A549 treated with CORT108297 at 1 μM for 4 hours (cell line): ENCODE results near the gene SLC14A1. TPM values are rescaled to one million over a fixed set of nuclear protein-coding genes. Genes with fewer than 3 reads are reported as not detected.

Experiments
- total RNA-seq: library from RNA; stranded (reverse); fragments of 200-300 nt; extraction: Qiagen RNA extraction; gene quantifications from 5 replicates; pipeline ENCODE4 v1.2.3, GENCODE V29; 2022

Gene SLC14A1
- total RNA-seq = 0.08 to 0.23 TPM (median 0.15 TPM) in 4 of 5 replicates, not detected in the other

GRCh38 chr18:45723567-45724355 is at the start of gene SLC14A1:
TSS of gene SLC14A1 (plus strand) at chr18:45724181. CDS start at chr18:45730321, 6,140 bp downstream.

Other genes with a start within 250 kb of the SLC14A1 start
- gene SLC14A2, start 108.7 kb upstream of the SLC14A1 start, total RNA-seq = not detected in 5 replicates
- gene SIGLEC15, start 101.5 kb downstream of the SLC14A1 start, total RNA-seq = 0.03 to 0.09 TPM (median 0.07 TPM) in 5 replicates
- 4.0 to 4.8 TPM (median 4.4 TPM) in 5 replicates for gene EPG5, start 243.1 kb downstream of the SLC14A1 start, total RNA-seq